Hematopoietic multipotent progenitor cell treated with erythropoietin and hydrocortisone succinate and interleukin-3 and kit ligand, for 8 days (in vitro differentiated cells): Measurements from ENCODE around the gene EDDM3A.

ENCODE experiments used
- DNase-seq: peaks from one replicate; pipeline ENCODE4 v3.0.0-alpha.2; 2015

EDDM3A gene

GRCh38 chr14:20790464-20791116, 44.9 kb downstream of the EDDM3A start:
- no peak for DNase-seq

- DNase-seq = no peak
Observed at GRCh38 chr14:20791187-20791586, 45.5 kb downstream of the EDDM3A start.

DNA sequence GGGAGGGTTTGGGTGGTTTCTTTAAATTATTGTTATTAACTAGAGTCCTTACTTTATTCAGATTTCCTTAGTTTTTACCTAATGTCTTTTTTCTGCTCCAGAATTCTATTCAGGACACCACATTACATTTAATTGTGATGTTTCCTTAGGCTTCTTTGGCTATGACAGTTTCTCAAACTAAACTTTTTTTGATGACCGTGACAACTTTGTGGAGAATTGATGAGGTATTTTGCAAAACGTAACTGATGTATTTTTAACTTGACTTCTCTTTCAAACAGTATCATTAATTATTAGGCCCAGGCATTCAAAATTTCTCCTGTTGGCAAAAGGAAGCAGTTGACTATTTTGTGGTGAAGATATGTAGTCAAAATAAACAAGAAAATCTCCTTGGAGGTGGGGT, 45.9 kb downstream of the EDDM3A start:
- no peak for DNase-seq

DNA sequence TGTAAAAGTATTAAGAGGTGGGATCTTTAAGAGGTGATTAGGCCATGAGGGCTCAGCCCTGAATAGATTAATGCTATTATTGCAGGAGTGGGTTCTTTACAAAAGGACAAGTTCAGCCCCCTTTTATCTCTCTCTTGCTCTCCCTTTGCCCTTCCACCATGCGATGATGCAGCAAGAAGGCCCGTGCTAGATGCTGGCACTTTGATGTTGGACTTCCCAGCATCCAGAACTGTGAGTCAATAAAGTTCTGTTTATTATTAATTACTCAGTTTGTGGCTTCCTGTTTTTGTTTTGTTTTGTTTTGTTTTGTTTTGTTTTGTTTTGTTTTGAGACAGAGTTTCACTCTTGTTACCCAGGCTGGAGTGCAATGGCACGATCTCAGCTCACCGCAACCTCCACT, 46.9 kb downstream of the EDDM3A start:
- no peak for DNase-seq

- no peak for DNase-seq
Observed at GRCh38 chr14:20794644-20795369, 49.1 kb downstream of the EDDM3A start.

DNA sequence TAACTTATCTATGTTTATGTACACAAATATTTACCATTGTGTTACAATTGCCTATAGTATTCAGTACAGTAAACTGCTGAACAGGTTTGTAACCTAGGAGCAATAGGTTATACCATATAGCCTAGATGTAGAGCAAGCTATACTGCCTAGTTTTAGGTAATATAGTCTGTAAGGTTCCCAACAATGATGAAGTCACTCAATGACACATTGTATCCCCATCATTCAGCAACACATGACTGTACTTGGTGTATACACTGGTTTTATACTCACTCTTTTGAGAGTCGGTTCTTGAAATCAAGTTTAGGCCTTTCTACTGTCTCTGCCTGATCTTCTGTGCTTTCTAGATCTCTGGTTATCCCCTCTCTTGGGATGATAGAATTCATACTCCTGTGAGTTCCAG, 51.5 kb downstream of the EDDM3A start:
- DNase-seq = no peak
